ENCODE data around the gene USP5.

Gene USP5

GRCh38 chr12:6894321-6894720 is 42.4 kb downstream of the USP5 start:
- H3K4me3 ChIP-seq (ENCODE audit: low read depth, low read length): no peak overlapping the region
- DNase-seq (ENCODE audit: low read depth): no peak
- TF ChIP-seq, protein P1, sequence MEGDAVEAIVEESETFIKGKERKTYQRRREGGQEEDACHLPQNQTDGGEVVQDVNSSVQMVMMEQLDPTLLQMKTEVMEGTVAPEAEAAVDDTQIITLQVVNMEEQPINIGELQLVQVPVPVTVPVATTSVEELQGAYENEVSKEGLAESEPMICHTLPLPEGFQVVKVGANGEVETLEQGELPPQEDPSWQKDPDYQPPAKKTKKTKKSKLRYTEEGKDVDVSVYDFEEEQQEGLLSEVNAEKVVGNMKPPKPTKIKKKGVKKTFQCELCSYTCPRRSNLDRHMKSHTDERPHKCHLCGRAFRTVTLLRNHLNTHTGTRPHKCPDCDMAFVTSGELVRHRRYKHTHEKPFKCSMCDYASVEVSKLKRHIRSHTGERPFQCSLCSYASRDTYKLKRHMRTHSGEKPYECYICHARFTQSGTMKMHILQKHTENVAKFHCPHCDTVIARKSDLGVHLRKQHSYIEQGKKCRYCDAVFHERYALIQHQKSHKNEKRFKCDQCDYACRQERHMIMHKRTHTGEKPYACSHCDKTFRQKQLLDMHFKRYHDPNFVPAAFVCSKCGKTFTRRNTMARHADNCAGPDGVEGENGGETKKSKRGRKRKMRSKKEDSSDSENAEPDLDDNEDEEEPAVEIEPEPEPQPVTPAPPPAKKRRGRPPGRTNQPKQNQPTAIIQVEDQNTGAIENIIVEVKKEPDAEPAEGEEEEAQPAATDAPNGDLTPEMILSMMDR (IDR thresholded peaks at IDR 0.05; ENCODE audit: insufficient read depth, low read depth, low read length, missing control alignments): no peak

DNA sequence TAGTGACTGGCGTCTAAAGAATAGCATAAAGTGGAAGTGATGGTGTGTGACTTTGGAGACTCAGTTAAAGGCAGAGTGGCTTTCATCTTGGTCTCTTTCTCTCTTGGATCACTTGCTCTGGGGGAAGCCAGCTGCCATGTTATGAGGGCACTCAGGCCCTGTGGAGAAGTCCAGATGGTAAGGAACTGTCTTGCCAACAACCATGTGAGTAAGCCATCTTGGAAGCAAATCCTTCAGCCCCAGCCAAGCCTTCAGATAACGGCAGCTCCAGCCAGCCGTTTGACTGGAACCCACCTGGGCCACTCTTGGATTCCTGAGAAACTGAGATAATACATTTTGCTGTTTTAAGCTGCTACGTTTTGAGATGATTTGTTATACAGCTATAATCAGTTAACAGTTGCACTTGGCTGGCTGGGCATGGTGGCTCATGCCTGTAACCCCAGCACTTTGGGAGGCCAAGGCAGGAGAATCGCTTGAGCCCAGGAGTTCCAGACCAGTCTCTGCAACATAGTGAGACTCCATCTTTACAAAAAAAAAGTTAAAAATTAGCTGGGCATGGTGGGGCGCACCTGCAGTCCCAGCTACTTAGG is 45.0 kb downstream of the USP5 start:
- TF ChIP-seq, protein P1 (IDR thresholded peaks at IDR 0.05; ENCODE audit: insufficient read depth, low read depth, low read length, missing control alignments): no peak
- no peak overlapping the region for H3K4me3 ChIP-seq (ENCODE audit: low read depth, low read length)
- no peak for DNase-seq (ENCODE audit: low read depth)

- H3K4me3 ChIP-seq (ENCODE audit: low read depth, low read length): no peak overlapping the region
- TF ChIP-seq, protein P1 (IDR thresholded peaks at IDR 0.05; ENCODE audit: insufficient read depth, low read depth, low read length, missing control alignments): no peak
- no peak for DNase-seq (ENCODE audit: low read depth)
Observed at GRCh38 chr12:6899427-6899826, 47.5 kb downstream of the USP5 start.

- no peak overlapping the region for H3K4me3 ChIP-seq (ENCODE audit: low read depth, low read length)
- TF ChIP-seq, protein P1 (IDR thresholded peaks at IDR 0.05; ENCODE audit: insufficient read depth, low read depth, low read length, missing control alignments): no peak
- DNase-seq (ENCODE audit: low read depth): no peak
Observed at GRCh38 chr12:6899837-6900519, 48.0 kb downstream of the USP5 start.

DNA sequence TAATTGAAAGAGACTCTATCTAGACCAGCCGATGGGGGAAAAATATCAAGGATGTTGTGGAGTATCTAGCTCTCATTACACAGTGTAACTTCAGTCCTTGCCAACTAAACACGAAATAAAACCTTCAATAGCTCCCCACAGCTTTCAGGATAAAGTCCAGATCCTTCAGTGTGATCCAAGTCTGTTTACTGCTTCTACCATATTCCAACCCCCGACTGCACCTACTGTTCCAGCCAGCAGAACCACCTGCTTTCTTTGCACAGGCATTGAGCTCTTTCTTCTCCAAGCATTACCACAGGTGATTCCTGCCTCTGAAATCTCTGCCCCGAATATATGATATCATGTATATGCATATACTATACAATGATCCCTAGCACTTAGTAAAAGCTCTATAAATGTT is 50.5 kb downstream of the USP5 start:
- TF ChIP-seq, protein P1 (IDR thresholded peaks at IDR 0.05; ENCODE audit: insufficient read depth, low read depth, low read length, missing control alignments): no peak
- DNase-seq (ENCODE audit: low read depth): no peak
- H3K4me3 ChIP-seq (ENCODE audit: low read depth, low read length): no peak overlapping the region

DNA sequence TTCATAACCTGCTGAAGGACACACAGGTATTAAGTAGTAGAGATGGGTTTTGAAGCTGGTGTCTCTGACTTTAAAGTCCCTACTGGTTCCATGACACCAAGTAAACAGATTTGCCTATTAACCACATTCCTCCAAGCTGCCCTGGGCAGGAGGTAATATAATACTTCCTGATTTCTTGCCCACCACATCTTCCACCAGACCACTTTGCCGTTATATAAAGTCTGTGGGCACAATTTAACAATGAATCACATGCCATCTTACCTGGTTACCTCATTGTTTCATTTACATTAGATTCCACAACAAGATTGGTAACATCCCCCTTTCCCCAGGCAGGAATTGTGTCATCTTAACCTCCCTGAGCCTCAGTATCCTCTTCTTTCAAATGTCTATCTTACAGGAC is 51.8 kb downstream of the USP5 start:
- TF ChIP-seq, protein P1 (IDR thresholded peaks at IDR 0.05; ENCODE audit: insufficient read depth, low read depth, low read length, missing control alignments): no peak
- H3K4me3 ChIP-seq (ENCODE audit: low read depth, low read length): no peak overlapping the region
- no peak for DNase-seq (ENCODE audit: low read depth)

Measured in GM12865 (cell line).